Peyer's patch (tissue), 4 donors: ENCODE data around the gene MSI2. TPM values are rescaled to one million over a fixed set of nuclear protein-coding genes. Genes with fewer than 3 reads are reported as not detected.

Experiments
- DNase-seq, 3 donors: peaks; one replicate each; pipeline ENCODE4 v3.0.0-alpha.2; 2017 to 2019
- H3K27ac ChIP-seq, 4 donors: fragments of 200-600 bp; sonication (generic); one replicate each; pipeline ENCODE4 v1.5.1; 2016 to 2019
- H3K27me3 ChIP-seq, 2 donors: fragments of 200-600 bp; sonication (generic); one replicate each; pipeline ENCODE4 v1.5.1; 2019
- H3K36me3 ChIP-seq, 3 donors: fragments of 200-600 bp; sonication (generic); one replicate each; pipeline ENCODE4 v1.5.1; 2016 to 2019
- H3K4me1 ChIP-seq, 4 donors: fragments of 200-600 bp; sonication (generic); one replicate each; pipeline ENCODE4 v1.5.1; 2016 to 2019
- H3K4me3 ChIP-seq, 4 donors: fragments of 200-600 bp; sonication (generic); 1 replicate in 3 of 4; 2 replicates in 1 of 4; pipeline ENCODE4 v1.5.1; 2016 to 2019; ENCODE audit warnings: mild to moderate bottlenecking in 1 of 4
- H3K9me3 ChIP-seq, 4 donors: fragments of 200-600 bp; sonication (generic); one replicate each; pipeline ENCODE4 v1.5.1; 2016 to 2019; ENCODE audit warnings: mild to moderate bottlenecking in 1 of 4
- CTCF ChIP-seq, 6 experiments: fragments of 450-650 bp in 4 of 6; fragments of 200-600 bp in 2 of 6; sonication (generic) in 1 of 6; IDR thresholded peaks; one replicate each; pipeline ENCODE4 v1.5.1; 2017 to 2019; ENCODE audit warnings: antibody characterized with exemption in 6 of 6, mild to moderate bottlenecking in 3 of 6, moderate library complexity in 1 of 6
- POLR2A ChIP-seq, 2 donors: fragments of 450-650 bp; IDR thresholded peaks; one replicate each; pipeline ENCODE4 v1.5.1; 2017; ENCODE audit warnings: antibody characterized with exemption in 2 of 2, mild to moderate bottlenecking in 2 of 2, moderate library complexity in 2 of 2
- total RNA-seq, 4 donors: library from RNA; depleted of rRNA; stranded (reverse); fragments of >200 nt; gene quantifications; one replicate each; pipeline ENCODE4 v1.1.0, GENCODE V29; 2016

The MSI2 gene
- total RNA-seq, 4 donors from 2014 or later = 25.9 to 39.0 (median 29.2) TPM

- Histone ChIP-seq H3K36me3 (peaks cover 0 to 5% (median 0%) of the 10 kb centered on the region in 3 donors), H3K27ac (no peak overlapping the region), H3K9me3 (no peaks in the 10 kb centered on the region), H3K4me1 (no peaks in the 10 kb centered on the region), H3K4me3 (no peak overlapping the region), H3K27me3 (no peaks in the 10 kb centered on the region)
- TF ChIP-seq POLR2A (IDR thresholded peaks at IDR 0.05) = no peak
- no peak for TF ChIP-seq CTCF (IDR thresholded peaks at IDR 0.05)
- DNase-seq = no peak
Measured at GRCh38 chr17:57270801-57271245, 14.5 kb downstream of the MSI2 start.

- no peaks in the 10 kb centered on the region for H3K27me3 ChIP-seq
- H3K27ac ChIP-seq = no peak overlapping the region
- no peak for DNase-seq
- peaks cover 0 to 5% (median 0%) of the 10 kb centered on the region in 3 donors for H3K36me3 ChIP-seq
- no peak overlapping the region for H3K4me3 ChIP-seq
- TF ChIP-seq CTCF (IDR thresholded peaks at IDR 0.05) = no peak
- no peak for TF ChIP-seq POLR2A (IDR thresholded peaks at IDR 0.05)
- H3K9me3 ChIP-seq = no peaks in the 10 kb centered on the region
- H3K4me1 ChIP-seq = no peaks in the 10 kb centered on the region
Measured at GRCh38 chr17:57271821-57272220, 15.5 kb downstream of the MSI2 start.

- Histone ChIP-seq H3K36me3 (peaks cover 0 to 5% (median 0%) of the 10 kb centered on the region in 3 donors), H3K27me3 (no peaks in the 10 kb centered on the region), H3K9me3 (no peaks in the 10 kb centered on the region), H3K4me3 (no peak overlapping the region), H3K27ac (no peak overlapping the region), H3K4me1 (no peaks in the 10 kb centered on the region)
- TF ChIP-seq POLR2A (IDR thresholded peaks at IDR 0.05) = no peak
- no peak for TF ChIP-seq CTCF (IDR thresholded peaks at IDR 0.05)
- no peak for DNase-seq
Measured at GRCh38 chr17:57273490-57273889, 17.2 kb downstream of the MSI2 start.

GRCh38 chr17:57274162-57274561 lies 17.8 kb downstream of the MSI2 start:
- Histone ChIP-seq H3K9me3 (no peaks in the 10 kb centered on the region), H3K27ac (no peak overlapping the region), H3K4me1 (no peaks in the 10 kb centered on the region), H3K27me3 (no peaks in the 10 kb centered on the region), H3K36me3 (peaks cover 0 to 5% (median 0%) of the 10 kb centered on the region in 3 donors), H3K4me3 (no peak overlapping the region)
- TF ChIP-seq CTCF (IDR thresholded peaks at IDR 0.05) (no peak), POLR2A (IDR thresholded peaks at IDR 0.05) (no peak)
- DNase-seq = no peak

GRCh38 chr17:57275071-57275764 lies 18.9 kb downstream of the MSI2 start:
- TF ChIP-seq CTCF (IDR thresholded peaks at IDR 0.05) (no peak), POLR2A (IDR thresholded peaks at IDR 0.05) (no peak)
- no peak for DNase-seq

More at GRCh38 chr17:57275071-57275764, 18.9 kb downstream of the MSI2 start:
- Histone ChIP-seq H3K36me3 (peaks cover 0 to 5% (median 0%) of the 10 kb centered on the region in 3 donors), H3K27ac (no peak overlapping the region), H3K4me1 (no peaks in the 10 kb centered on the region), H3K9me3 (no peaks in the 10 kb centered on the region), H3K4me3 (no peak overlapping the region), H3K27me3 (no peaks in the 10 kb centered on the region)
